Karpas-422 (cell line): ENCODE measurements around the gene MICAL1. TPM values are rescaled to one million over a fixed set of nuclear protein-coding genes. Genes with fewer than 3 reads are reported as not detected.
A peak's percentile ranks its signal among the peaks of the same experiment; 100 is the strongest.

Experiments used
- DNase-seq: peaks from one replicate; pipeline ENCODE4 v3.0.0-alpha.2; 2015
- H2AFZ ChIP-seq: fragments of 200-600 bp; sonication (generic); 2 replicates; pipeline ENCODE4 v1.6.1; 2014; ENCODE audit warnings: antibody characterized with exemption, low read length, mixed read lengths
- H3K27ac ChIP-seq: fragments of 200-600 bp; sonication (generic); 2 replicates; pipeline ENCODE4 v1.5.1; 2014; ENCODE audit warnings: mild to moderate bottlenecking, low read length, moderate library complexity
- H3K27me3 ChIP-seq: fragments of 200-600 bp; sonication (generic); 2 replicates; pipeline ENCODE4 v1.6.1; 2014; ENCODE audit warnings: low read length, mixed read lengths
- H3K36me3 ChIP-seq: fragments of 200-600 bp; sonication (generic); 2 replicates; pipeline ENCODE4 v1.6.1; 2014; ENCODE audit warnings: low read length, mixed read lengths; ENCODE audit not compliant: insufficient read depth
- H3K4me1 ChIP-seq: fragments of 200-600 bp; sonication (generic); 2 replicates; pipeline ENCODE4 v1.6.1; 2014; ENCODE audit warnings: mild to moderate bottlenecking, low read length, mixed read lengths
- H3K4me2 ChIP-seq: fragments of 200-600 bp; sonication (generic); 2 replicates; pipeline ENCODE4 v1.6.1; 2014; ENCODE audit warnings: low read length, low read depth, mild to moderate bottlenecking; ENCODE audit not compliant: poor library complexity, severe bottlenecking
- H3K4me3 ChIP-seq: fragments of 200-600 bp; sonication (generic); 2 replicates; pipeline ENCODE4 v1.5.1; 2014; ENCODE audit warnings: mild to moderate bottlenecking, antibody characterized with exemption, low read length, mixed read lengths
- H3K79me2 ChIP-seq: fragments of 200-600 bp; sonication (generic); 2 replicates; pipeline ENCODE4 v1.6.1; 2014; ENCODE audit warnings: mild to moderate bottlenecking, low read length, mixed read lengths
- H3K9ac ChIP-seq: fragments of 200-600 bp; sonication (generic); 2 replicates; pipeline ENCODE4 v1.6.0; 2014; ENCODE audit warnings: low read length
- H3K9me2 ChIP-seq: fragments of 200-600 bp; sonication (generic), shearing (Covaris generic); replicated peaks from 2 replicates; pipeline ENCODE4 v1.6.0; 2014; ENCODE audit warnings: mild to moderate bottlenecking, low read length, moderate library complexity; ENCODE audit not compliant: insufficient read depth
- H3K9me3 ChIP-seq: fragments of 300-700, 200-600 bp; sonication (generic); 2 replicates; pipeline ENCODE4 v1.6.1; 2014; ENCODE audit warnings: low read length, mixed read lengths
- H4K20me1 ChIP-seq: fragments of 200-600 bp; sonication (generic); 2 replicates; pipeline ENCODE4 v1.6.1; 2014; ENCODE audit warnings: mild to moderate bottlenecking, antibody characterized with exemption, low read length, low read depth; ENCODE audit not compliant: insufficient read depth
- total RNA-seq: library from RNA; depleted of rRNA; stranded (reverse); fragments of >200 nt; shearing (Covaris generic); gene quantifications from 2 replicates; pipeline ENCODE4 v1.2.3, GENCODE V29; 2014; ENCODE audit warnings: low replicate concordance

The MICAL1 gene
- total RNA-seq, 1 experiment from 2014 or later, result 59.4 TPM

GRCh38 chr6:109474995-109475394 lies 19.4 kb upstream of the MICAL1 start:
- peaks cover 39% of the 10 kb centered on the region for H3K4me1 ChIP-seq
- H3K27me3 ChIP-seq, result no peaks in the 10 kb centered on the region
- no peak overlapping the region for H3K27ac ChIP-seq
- no peak overlapping the region for H3K9ac ChIP-seq
- no peak overlapping the region for H3K4me3 ChIP-seq
- H3K36me3 ChIP-seq, result peaks cover 44% of the 10 kb centered on the region
- no peak overlapping the region for H3K4me2 ChIP-seq
- H4K20me1 ChIP-seq, result peaks cover 19% of the 10 kb centered on the region
- no peak overlapping the region for H2AFZ ChIP-seq
- no peaks in the 10 kb centered on the region for H3K9me3 ChIP-seq
- H3K9me2 ChIP-seq, result no peaks in the 10 kb centered on the region
- H3K79me2 ChIP-seq, result peaks cover 91% of the 10 kb centered on the region
- DNase-seq, result no peak

- H3K9me3 ChIP-seq, result no peaks in the 10 kb centered on the region
- peak overlapping the region; percentile 46; the same call in 1 of the 2 replicates for H3K27ac ChIP-seq
- peaks cover 91% of the 10 kb centered on the region for H3K79me2 ChIP-seq
- DNase-seq, result no peak
- H4K20me1 ChIP-seq, result peaks cover 16% of the 10 kb centered on the region
- peaks cover 28% of the 10 kb centered on the region for H3K4me1 ChIP-seq
- H3K4me2 ChIP-seq, result peak overlapping the region; percentile 46
- H3K9me2 ChIP-seq, result no peaks in the 10 kb centered on the region
- no peak overlapping the region for H2AFZ ChIP-seq
- no peaks in the 10 kb centered on the region for H3K27me3 ChIP-seq
- peak overlapping the region; percentile 31; the same call in 1 of the 2 replicates for H3K9ac ChIP-seq
- H3K4me3 ChIP-seq, result no peak overlapping the region
- peaks cover 58% of the 10 kb centered on the region for H3K36me3 ChIP-seq
Measured at GRCh38 chr6:109473120-109473519, 17.5 kb upstream of the MICAL1 start.

GRCh38 chr6:109472132-109472995 lies 16.8 kb upstream of the MICAL1 start:
- Histone ChIP-seq H3K27ac (peak overlapping the region; percentile 46), H3K4me3 (no peak overlapping the region; the same call in 1 of the 2 replicates), H4K20me1 (peaks cover 8% of the 10 kb centered on the region), H3K36me3 (peaks cover 65% of the 10 kb centered on the region), H3K4me1 (peaks cover 25% of the 10 kb centered on the region), H3K9ac (peak overlapping the region; percentile 31), H3K4me2 (peak overlapping the region; percentile 46), H3K27me3 (no peaks in the 10 kb centered on the region), H2AFZ (no peak overlapping the region), H3K79me2 (peaks cover 91% of the 10 kb centered on the region), H3K9me2 (no peaks in the 10 kb centered on the region), H3K9me3 (no peaks in the 10 kb centered on the region)
- DNase-seq, result peak; percentile 74

- Histone ChIP-seq H3K79me2 (peaks cover 91% of the 10 kb centered on the region), H3K9me3 (no peaks in the 10 kb centered on the region), H3K36me3 (peaks cover 75% of the 10 kb centered on the region), H3K9me2 (no peaks in the 10 kb centered on the region), H3K4me1 (peaks cover 25% of the 10 kb centered on the region), H3K4me2 (no peak overlapping the region), H2AFZ (no peak overlapping the region), H3K4me3 (no peak overlapping the region), H3K27me3 (no peaks in the 10 kb centered on the region), H3K27ac (no peak overlapping the region), H4K20me1 (peaks cover 7% of the 10 kb centered on the region), H3K9ac (0 out of 2 replicates have a peak overlapping the region, but pooled peaks have one; percentile 31)
- DNase-seq, result no peak
Measured at GRCh38 chr6:109471105-109471810, 15.7 kb upstream of the MICAL1 start.

GRCh38 chr6:109469591-109470189 lies 14.1 kb upstream of the MICAL1 start:
- Histone ChIP-seq H3K36me3 (peaks cover 83% of the 10 kb centered on the region), H3K4me2 (no peak overlapping the region), H3K79me2 (peaks cover 92% of the 10 kb centered on the region), H3K9ac (no peak overlapping the region), H3K4me1 (peaks cover 25% of the 10 kb centered on the region), H3K9me2 (no peaks in the 10 kb centered on the region), H4K20me1 (peaks cover 7% of the 10 kb centered on the region), H3K27me3 (no peaks in the 10 kb centered on the region), H3K27ac (no peak overlapping the region), H3K4me3 (no peak overlapping the region), H3K9me3 (no peaks in the 10 kb centered on the region), H2AFZ (no peak overlapping the region)
- no peak for DNase-seq

GRCh38 chr6:109467696-109468095 lies 12.1 kb upstream of the MICAL1 start:
- Histone ChIP-seq H4K20me1 (peaks cover 7% of the 10 kb centered on the region), H3K9me3 (no peaks in the 10 kb centered on the region), H3K79me2 (peaks cover 94% of the 10 kb centered on the region), H3K9me2 (no peaks in the 10 kb centered on the region), H3K27ac (no peak overlapping the region), H3K4me2 (no peak overlapping the region), H3K36me3 (peaks cover 84% of the 10 kb centered on the region), H3K9ac (no peak overlapping the region), H3K4me3 (no peak overlapping the region), H3K4me1 (peaks cover 10% of the 10 kb centered on the region), H2AFZ (no peak overlapping the region), H3K27me3 (no peaks in the 10 kb centered on the region)
- no peak for DNase-seq

- no peak overlapping the region for H3K27ac ChIP-seq
- H3K9me2 ChIP-seq, result no peaks in the 10 kb centered on the region
- no peak overlapping the region for H3K4me3 ChIP-seq
- H3K9me3 ChIP-seq, result no peaks in the 10 kb centered on the region
- H4K20me1 ChIP-seq, result peaks cover 6% of the 10 kb centered on the region; the same call in 1 of the 2 replicates
- no peaks in the 10 kb centered on the region for H3K27me3 ChIP-seq
- H3K9ac ChIP-seq, result no peak overlapping the region
- H3K36me3 ChIP-seq, result peaks cover 84% of the 10 kb centered on the region
- H3K4me1 ChIP-seq, result no peaks in the 10 kb centered on the region
- no peak for DNase-seq
- H3K79me2 ChIP-seq, result peaks cover 84% of the 10 kb centered on the region
- no peak overlapping the region for H2AFZ ChIP-seq
- H3K4me2 ChIP-seq, result no peak overlapping the region
Measured at GRCh38 chr6:109466212-109466923, 10.8 kb upstream of the MICAL1 start.
